HCT116 (cell line): ENCODE results near the gene CCDC40. TPM values are rescaled to one million over a fixed set of nuclear protein-coding genes. Genes with fewer than 3 reads are reported as not detected.

Experiments
- ATAC-seq: fragments of 200-7000 bp; cut with Tn5 transposase; 2 replicates; pipeline ENCODE4 v1.9.1; 2020; ENCODE audit warnings: mild to moderate bottlenecking, moderate library complexity
- BruUV-seq: library from RNA; stranded (reverse); fragments of 400-500 nt; replicated peaks from 2 replicates; lab custom pipeline; 2021; lab: Mats Ljungman, UMichigan
- CTCF ChIA-PET: fragments of 300-600 bp; sonication (Branson Sonifier 250); formaldehyde crosslinking; loops from one replicate; lab custom pipeline; 2021; ENCODE audit warnings: antibody characterized with exemption; lab: Charles Lee
- POLR2A ChIA-PET: fragments of 300-600, 350-600 bp; sonication (Branson Sonifier 250); formaldehyde crosslinking; loops from one replicate; lab custom pipeline; 2021; ENCODE audit warnings: antibody characterized with exemption; lab: Charles Lee
- RAD21 ChIA-PET, 2 experiments: fragments of 300-600 bp; sonication (Branson Sonifier 250); formaldehyde crosslinking; loops; one replicate each; lab custom pipeline; 2023; ENCODE audit warnings: low total read pairs in 2 of 2; ENCODE audit not compliant: uncharacterized antibody in 2 of 2, unreplicated experiment in 2 of 2, low non-redundant PET in 1 of 2; lab: Charles Lee
- DNase-seq: peaks from one replicate; pipeline ENCODE4 v3.0.0-alpha.2; 2010; ENCODE audit warnings: low read depth, low spot score
- H2AFZ ChIP-seq: fragments of 200-600 bp; shearing (Covaris generic), sonication (generic); 2 replicates; pipeline ENCODE4 v1.6.1; 2017; ENCODE audit warnings: low read depth, mixed run types, mixed read lengths, antibody characterized with exemption, low read length; ENCODE audit not compliant: poor library complexity, severe bottlenecking
- H3K27ac ChIP-seq: 2 replicates; pipeline ENCODE4 v1.5.1; 2012; ENCODE audit warnings: low read depth, low read length
- H3K27me3 ChIP-seq: fragments of 200-600 bp; sonication (generic); 2 replicates; pipeline ENCODE4 v1.6.1; 2016; ENCODE audit warnings: mixed run types, low read length, mixed read lengths; ENCODE audit not compliant: insufficient read depth
- H3K36me3 ChIP-seq, 2 experiments: fragments of 200-500 bp in 1 of 2; fragments of 200-600 bp in 1 of 2; sonication (Bioruptor generic) in 1 of 2; sonication (generic) in 1 of 2; 2 replicates each; pipeline versions ENCODE4 v1.5.1 to v1.6.1; 2014 to 2016; ENCODE audit warnings: low read length in 2 of 2, inconsistent platforms in 1 of 2, mixed read lengths in 1 of 2, mixed run types in 1 of 2; ENCODE audit not compliant: insufficient read depth in 2 of 2, control insufficient read depth in 1 of 2
- H3K4me1 ChIP-seq, 2 experiments: fragments of 200-600 bp in 1 of 2; sonication (generic) in 1 of 2; 2 replicates each; pipeline versions ENCODE4 v1.5.1 to v1.6.1; 2012 to 2017; ENCODE audit warnings: low read length in 2 of 2, inconsistent platforms in 1 of 2, mild to moderate bottlenecking in 1 of 2, mixed read lengths in 1 of 2, mixed run types in 1 of 2, moderate library complexity in 1 of 2; ENCODE audit not compliant: insufficient read depth in 2 of 2, control insufficient read depth in 1 of 2
- H3K4me2 ChIP-seq: fragments of 200-600 bp; sonication (generic); 2 replicates; pipeline ENCODE4 v1.6.1; 2017; ENCODE audit warnings: mixed run types, low read length, mixed read lengths
- H3K4me3 ChIP-seq, 2 experiments: fragments of 200-600 bp in 1 of 2; sonication (generic) in 1 of 2; replicated peaks in 1 of 2; 2 replicates each; pipeline ENCODE4 v1.5.1; 2011 to 2016; ENCODE audit warnings: low read length in 2 of 2, control low read depth in 1 of 2, low read depth in 1 of 2, mild to moderate bottlenecking in 1 of 2, mixed read lengths in 1 of 2, mixed run types in 1 of 2
- H3K79me2 ChIP-seq: fragments of 200-600 bp; sonication (generic); 2 replicates; pipeline ENCODE4 v1.6.1; 2017; ENCODE audit warnings: mild to moderate bottlenecking, mixed run types, low read length, moderate library complexity, mixed read lengths; ENCODE audit not compliant: insufficient read depth
- H3K9ac ChIP-seq: fragments of 200-600 bp; sonication (generic); 2 replicates; pipeline ENCODE4 v1.6.1; 2016; ENCODE audit warnings: low read length, mixed read lengths
- H3K9me2 ChIP-seq: fragments of 200-600 bp; sonication (generic), shearing (Covaris generic); 2 replicates; pipeline ENCODE4 v1.6.1; 2017; ENCODE audit warnings: mixed run types, mild to moderate bottlenecking, moderate library complexity; ENCODE audit not compliant: insufficient read depth
- H3K9me3 ChIP-seq, 2 experiments: fragments of 200-500 bp in 1 of 2; fragments of 200-600 bp in 1 of 2; sonication (Bioruptor generic) in 1 of 2; sonication (generic) in 1 of 2; 2 replicates each; pipeline ENCODE4 v1.6.1; 2014 to 2017; ENCODE audit warnings: low read length in 2 of 2, mixed read lengths in 2 of 2, inconsistent platforms in 1 of 2, low read depth in 1 of 2, mild to moderate bottlenecking in 1 of 2, mixed run types in 1 of 2, moderate library complexity in 1 of 2; ENCODE audit not compliant: control insufficient read depth in 1 of 2, insufficient read depth in 1 of 2
- H4K20me1 ChIP-seq: fragments of 200-600 bp; sonication (generic), shearing (Covaris generic); 2 replicates; pipeline ENCODE4 v1.6.1; 2017; ENCODE audit warnings: mixed run types, mild to moderate bottlenecking, moderate library complexity; ENCODE audit not compliant: insufficient read depth
- CBX3 ChIP-seq: IDR thresholded peaks from 2 replicates; pipeline ENCODE4 v1.6.1; 2012; ENCODE audit warnings: low read depth
- CTCF ChIP-seq, 3 experiments: fragments of 200-600 bp in 1 of 3; sonication (generic) in 1 of 3; IDR thresholded peaks in 2 of 3; conservative IDR thresholded peaks in 1 of 3; 2 replicates each; pipeline ENCODE4 v1.5.1; 2012 to 2017; ENCODE audit warnings: low read depth in 2 of 3, low read length in 2 of 3, antibody characterized with exemption in 1 of 3, borderline replicate concordance in 1 of 3, control low read depth in 1 of 3, mild to moderate bottlenecking in 1 of 3, mixed read lengths in 1 of 3, mixed run types in 1 of 3, moderate library complexity in 1 of 3; ENCODE audit not compliant: insufficient read depth in 1 of 3
- EGR1 ChIP-seq: IDR thresholded peaks from 2 replicates; pipeline ENCODE4 v1.6.1; 2012; ENCODE audit warnings: low read depth
- EZH2 ChIP-seq: fragments of 200-600 bp; sonication (generic); IDR thresholded peaks from 2 replicates; pipeline ENCODE4 v1.6.1; 2017; ENCODE audit warnings: antibody characterized with exemption, mixed run types
- EZH2phosphoT487 ChIP-seq: fragments of 200-600 bp; IDR thresholded peaks from 2 replicates; pipeline ENCODE4 v1.6.1; 2018; ENCODE audit warnings: antibody characterized with exemption, borderline replicate concordance
- JUND ChIP-seq: IDR thresholded peaks from 2 replicates; pipeline ENCODE4 v1.6.1; 2012
- RAD21 ChIP-seq: IDR thresholded peaks from 2 replicates; pipeline ENCODE4 v1.6.1; 2012; ENCODE audit warnings: low read depth, mild to moderate bottlenecking
- REST ChIP-seq: IDR thresholded peaks from 2 replicates; pipeline ENCODE4 v1.6.1; 2012; ENCODE audit warnings: low read depth
- SIN3A ChIP-seq: IDR thresholded peaks from 2 replicates; pipeline ENCODE4 v1.6.1; 2012; ENCODE audit warnings: low read depth
- SRF ChIP-seq: IDR thresholded peaks from 2 replicates; pipeline ENCODE4 v1.6.1; 2012; ENCODE audit warnings: low read depth
- TCF7L2 ChIP-seq: IDR thresholded peaks from 2 replicates; pipeline ENCODE4 v1.7.0; 2011; ENCODE audit warnings: borderline replicate concordance, inconsistent platforms; ENCODE audit not compliant: insufficient read depth, insufficient read length; ENCODE audit errors: extremely low read depth
- YY1 ChIP-seq: IDR thresholded peaks from 2 replicates; pipeline ENCODE4 v1.6.1; 2011; ENCODE audit warnings: low read length, low read depth, moderate library complexity, mild to moderate bottlenecking; ENCODE audit not compliant: insufficient replicate concordance; ENCODE audit errors: extremely low read depth
- ZFX ChIP-seq: fragments of 450-650 bp; IDR thresholded peaks from 2 replicates; pipeline ENCODE4 v1.6.1; 2017
- ZNF274 ChIP-seq: fragments of 200-500 bp; sonication (Bioruptor generic); IDR thresholded peaks from 2 replicates; pipeline ENCODE4 v1.6.1; 2014; ENCODE audit warnings: mild to moderate bottlenecking, low read depth, low read length, inconsistent platforms
- intact Hi-C: fragments of 100-400 bp; cut with micrococcal nuclease; formaldehyde crosslinking; loops from 2 replicates; pipeline ENCODE4 v1.10.0; 2022
- total RNA-seq: library from RNA; stranded (reverse); gene quantifications from one replicate; pipeline ENCODE4 v1.2.1, GENCODE V29; 2021; ENCODE audit not compliant: unreplicated experiment

Gene CCDC40
- total RNA-seq, 1 experiment from 2014 or later: 10.3 TPM

- TF ChIP-seq REST (no peak), ZNF274 (no peak), EZH2phosphoT487 (no peak), CBX3 (no peak), EZH2 (no peak), EGR1 (no peak), SRF (no peak), TCF7L2 (no peak)
Measured at GRCh38 chr17:80002070-80002641, 34.3 kb upstream of the CCDC40 start (continued).

GRCh38 chr17:80002690-80003490 is 33.6 kb upstream of the CCDC40 start:
- Histone ChIP-seq H3K27me3 (no peaks in the 10 kb centered on the region), H3K4me1 (peaks cover 10 to 11% of the 10 kb centered on the region in 2 experiments), H2AFZ (no peak overlapping the region), H3K27ac (no peak overlapping the region), H3K9me3 (no peaks in the 10 kb centered on the region), H3K4me2 (no peak overlapping the region), H3K4me3 (no peak overlapping the region), H3K9me2 (no peaks in the 10 kb centered on the region), H3K36me3 (no peaks in the 10 kb centered on the region), H3K9ac (no peak overlapping the region), H3K79me2 (no peaks in the 10 kb centered on the region), H4K20me1 (no peaks in the 10 kb centered on the region)
- ATAC-seq: no peak
- CTCF ChIA-PET: no interaction called here
- BruUV-seq: no TSS peak
- no peak for DNase-seq
- POLR2A ChIA-PET: no interaction called here
- RAD21 ChIA-PET: interaction anchor here in 1 of 2 experiments (0.7 kb wide), 1 partner anchor 249 kb away, joined by 4 read pairs; no protein-coding TSS in a partner anchor
- intact Hi-C loops: no loop called here
- TF ChIP-seq SIN3A (no peak), CTCF (IDR thresholded peaks at IDR 0.05 in 2 of 3, conservative IDR thresholded peaks at IDR 0.05 in 1 of 3; ENCODE audit: borderline replicate concordance in 1 of 3, insufficient read depth in 1 of 3, low read depth in 2 of 3, low read length in 2 of 3) (no peak), REST (no peak), RAD21 (no peak), ZFX (no peak), JUND (no peak), YY1 (no peak)
